ENCODE results near the gene RNF40.

Gene RNF40

GRCh38 chr16:30740364-30741251, 21.5 kb upstream of the RNF40 start:
- no peak for DNase-seq (ENCODE audit: low spot score)

GRCh38 chr16:30741461-30741914, 20.6 kb upstream of the RNF40 start:
- no peak for DNase-seq (ENCODE audit: low spot score)

GRCh38 chr16:30743716-30744115, 18.4 kb upstream of the RNF40 start:
- DNase-seq (ENCODE audit: low spot score): no peak

- DNase-seq (ENCODE audit: low spot score): no peak
Observed at GRCh38 chr16:30744183-30744582, 17.9 kb upstream of the RNF40 start.

- no peak for DNase-seq (ENCODE audit: low spot score)
Observed at GRCh38 chr16:30745082-30745481, 17.0 kb upstream of the RNF40 start.

GRCh38 chr16:30746638-30747175, 15.4 kb upstream of the RNF40 start:
- no peak for DNase-seq (ENCODE audit: low spot score)

GRCh38 chr16:30747331-30747730, 14.8 kb upstream of the RNF40 start:
- DNase-seq (ENCODE audit: low spot score): no peak

GRCh38 chr16:30747799-30748633, 14.1 kb upstream of the RNF40 start, which contains the start of gene PHKG2:
PHKG2 (plus strand) TSS chr16:30748425; CDS start chr16:30748821, 396 bp downstream.
- DNase-seq (ENCODE audit: low spot score): peak; percentile 99

GRCh38 chr16:30748634-30749445, 13.3 kb upstream of the RNF40 start:
- peak; percentile 42 for DNase-seq (ENCODE audit: low spot score)

- DNase-seq (ENCODE audit: low spot score): no peak
Observed at GRCh38 chr16:30750201-30750600, 11.9 kb upstream of the RNF40 start.

- DNase-seq (ENCODE audit: low spot score): no peak
Observed at GRCh38 chr16:30750876-30751465, 11.2 kb upstream of the RNF40 start.

- no peak for DNase-seq (ENCODE audit: low spot score)
Observed at GRCh38 chr16:30753596-30753995, 8.5 kb upstream of the RNF40 start.

- no peak for DNase-seq (ENCODE audit: low spot score)
Observed at GRCh38 chr16:30755955-30756780, 6.0 kb upstream of the RNF40 start.

GRCh38 chr16:30756781-30757100, 5.4 kb upstream of the RNF40 start:
- DNase-seq (ENCODE audit: low spot score): no peak

- no peak for DNase-seq (ENCODE audit: low spot score)
Observed at GRCh38 chr16:30757316-30757715, 4.8 kb upstream of the RNF40 start.

- no peak for DNase-seq (ENCODE audit: low spot score)
Observed at GRCh38 chr16:30758988-30759491, 3.1 kb upstream of the RNF40 start.

- DNase-seq (ENCODE audit: low spot score): no peak
Observed at GRCh38 chr16:30760001-30760559, 2.0 kb upstream of the RNF40 start.

GRCh38 chr16:30760577-30761426, 1.3 kb upstream of the RNF40 start:
- DNase-seq (ENCODE audit: low spot score): no peak

Measured in SK-N-DZ (cell line).